ENCODE results near the gene MRPL44. TPM values are rescaled to one million over a fixed set of nuclear protein-coding genes. Genes with fewer than 3 reads are reported as not detected.
"Not testable (repeated sequence)": the region's sequence is repeated elsewhere in the genome, so short reads cannot be mapped to it uniquely, and the experiment has no call there.

MRPL44 gene
- total RNA-seq, 1 experiment from 2014 or later: 97.6 TPM

DNA sequence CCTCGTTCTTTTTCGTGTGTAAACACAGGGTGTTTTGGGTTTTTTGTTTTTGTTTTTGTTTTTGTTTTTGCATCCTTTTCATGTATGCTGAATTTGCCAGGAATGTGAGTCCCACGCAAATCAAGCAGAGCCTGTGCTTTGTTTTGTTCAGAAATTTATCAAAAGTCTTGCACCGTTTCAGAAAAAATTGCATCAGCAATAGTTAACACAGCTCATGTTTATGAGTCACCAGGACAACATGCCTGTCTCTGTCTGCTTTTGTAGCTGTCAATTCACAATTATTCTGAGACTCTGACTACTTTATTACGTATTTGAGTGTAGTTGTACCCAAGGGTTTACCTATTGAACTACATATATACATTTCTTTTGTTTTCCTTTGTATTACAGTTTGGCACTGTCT lies 38.3 kb downstream of the MRPL44 start:
- in situ Hi-C loops (cut with HindIII; ENCODE audit: low sequenced_read_pairs): no loop called here

DNA sequence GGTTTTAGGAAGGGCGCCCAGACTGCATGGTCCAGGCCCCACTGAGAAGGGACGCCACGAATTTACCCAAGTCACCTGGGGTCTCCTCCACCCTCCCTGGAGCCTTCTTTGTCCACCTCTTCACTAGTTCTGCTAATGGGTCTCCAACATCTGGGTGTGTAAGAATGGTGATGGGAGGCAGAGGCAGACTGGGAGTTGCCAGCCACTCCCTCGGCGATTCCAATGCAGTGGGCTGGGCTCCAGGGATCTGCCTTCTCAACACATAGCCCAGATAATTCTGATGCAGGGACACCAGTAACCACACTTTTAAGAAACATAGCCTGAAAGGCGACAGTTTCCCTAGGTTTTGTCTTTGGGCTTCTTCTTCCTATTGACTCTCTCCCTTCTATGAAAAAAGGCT lies 39.1 kb downstream of the MRPL44 start:
- no peak for DNase-seq (ENCODE audit: low spot score)
- in situ Hi-C loops (cut with HindIII; ENCODE audit: low sequenced_read_pairs): no loop called here

More for the DNA sequence above, 38.3 kb downstream of the MRPL44 start:
- no peak for DNase-seq (ENCODE audit: low spot score)

DNA sequence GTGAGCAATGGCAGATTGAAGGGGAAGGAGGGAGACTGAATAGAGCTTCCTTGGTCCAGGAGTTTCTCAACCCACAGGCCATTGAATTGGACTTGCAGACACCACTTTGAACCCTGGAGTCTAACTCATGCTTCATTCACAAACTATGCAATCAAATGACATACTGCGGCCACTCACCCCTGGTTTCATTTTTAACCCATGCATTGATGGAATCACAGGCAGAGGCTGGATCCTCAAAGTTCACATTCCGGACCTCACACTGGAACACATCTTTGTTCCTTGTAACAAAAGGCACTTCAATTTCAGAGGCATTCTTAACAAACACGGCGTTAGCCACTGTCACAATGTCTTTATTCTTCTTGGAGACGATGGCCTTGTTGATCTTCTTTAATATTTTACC lies 40.7 kb downstream of the MRPL44 start:
- in situ Hi-C loops (cut with HindIII; ENCODE audit: low sequenced_read_pairs): no loop called here

DNA sequence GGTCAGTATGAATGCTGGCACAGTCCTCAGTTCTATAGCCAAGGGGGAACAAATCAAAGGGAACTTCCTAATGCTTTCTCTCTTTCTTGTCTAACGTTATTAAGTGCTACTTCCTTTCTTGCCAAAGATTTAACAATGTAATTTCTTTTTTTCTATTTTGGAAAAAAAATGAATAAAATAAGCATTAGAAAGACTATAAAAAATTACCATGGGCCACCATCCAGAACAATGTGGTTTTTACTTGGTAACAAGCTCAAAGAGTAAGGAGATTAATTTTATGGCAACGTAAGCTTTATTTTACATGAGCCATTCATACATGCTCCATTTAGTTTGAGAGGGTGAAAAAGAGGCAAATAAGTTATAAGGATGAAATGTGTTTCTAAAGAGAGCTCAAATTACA lies 41.7 kb downstream of the MRPL44 start:
- in situ Hi-C loops (cut with HindIII; ENCODE audit: low sequenced_read_pairs): no loop called here
- DNase-seq (ENCODE audit: low spot score): no peak

More for the DNA sequence above, 40.7 kb downstream of the MRPL44 start:
- no peak for DNase-seq (ENCODE audit: low spot score)

DNA sequence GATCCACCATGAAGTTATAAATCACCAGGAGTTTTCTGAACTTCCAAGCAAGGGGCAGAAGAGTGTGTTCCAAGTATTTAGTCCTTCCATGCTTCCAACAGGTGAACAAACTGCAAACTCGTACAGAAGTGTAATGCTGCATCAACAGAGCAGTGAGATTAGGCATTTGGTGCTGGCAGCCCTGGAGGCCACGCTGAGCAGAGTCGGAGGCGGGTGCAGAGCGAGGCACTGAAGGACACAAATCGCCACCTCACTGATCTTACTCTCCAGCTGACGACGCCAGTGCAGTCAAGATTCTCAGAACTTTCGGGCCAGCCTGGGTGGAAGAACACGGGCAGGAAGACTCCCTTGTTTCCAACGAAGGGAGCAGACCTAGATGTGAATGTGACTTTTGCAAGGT lies 42.6 kb downstream of the MRPL44 start:
- in situ Hi-C loops (cut with HindIII; ENCODE audit: low sequenced_read_pairs): no loop called here
- DNase-seq (ENCODE audit: low spot score): no peak

DNA sequence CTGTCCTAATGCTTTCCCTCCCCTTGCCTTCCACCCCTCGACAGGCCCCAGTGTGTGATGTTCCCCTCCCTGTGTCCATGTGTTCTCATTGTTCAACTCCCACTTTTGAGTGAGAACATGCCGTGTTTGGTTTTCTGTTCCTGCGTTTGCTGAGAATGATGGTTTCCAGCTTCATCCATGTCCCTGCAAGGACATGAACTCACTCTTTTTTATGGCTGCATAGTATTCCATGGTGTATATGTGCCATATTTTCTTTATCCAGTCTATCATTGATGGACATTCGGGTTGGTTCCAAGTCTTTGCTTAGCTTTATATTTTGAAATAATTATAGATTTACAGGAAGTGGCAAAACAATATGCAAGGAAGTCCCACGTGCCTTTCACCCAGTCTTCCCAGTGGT lies 43.4 kb downstream of the MRPL44 start:
- DNase-seq (ENCODE audit: low spot score); in situ Hi-C loops (cut with HindIII; ENCODE audit: low sequenced_read_pairs): not testable (repeated sequence)

DNA sequence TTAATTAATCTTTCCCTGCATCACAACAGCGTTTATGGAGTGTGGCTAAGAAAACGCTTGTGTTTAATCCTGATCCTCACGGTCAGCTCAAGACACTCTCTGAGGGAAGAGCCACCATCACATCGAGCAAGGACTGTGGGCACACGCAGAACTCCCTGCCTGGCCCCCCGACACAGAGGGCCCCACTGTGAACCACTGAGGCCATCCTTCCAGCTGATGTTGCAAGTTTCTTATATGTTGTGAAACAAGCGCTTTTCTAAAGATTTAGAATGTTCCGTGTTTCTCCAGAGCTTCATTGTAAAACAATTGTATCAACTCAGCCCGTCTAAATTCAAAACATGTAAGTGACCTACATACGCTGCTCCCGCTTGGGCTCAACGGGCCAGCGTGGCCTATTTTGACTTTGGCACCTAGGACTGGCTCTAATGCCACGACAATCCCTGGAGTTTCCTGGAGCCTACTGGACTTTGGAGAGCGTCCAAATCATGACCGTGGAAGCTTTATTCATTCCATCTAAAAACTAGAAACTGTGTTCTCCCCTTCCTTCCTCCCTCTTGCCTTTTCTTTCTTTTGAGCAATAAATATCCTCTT lies 46.9 kb downstream of the MRPL44 start:
- in situ Hi-C loops (cut with HindIII; ENCODE audit: low sequenced_read_pairs): no loop called here
- DNase-seq (ENCODE audit: low spot score): peak; percentile 82

DNA sequence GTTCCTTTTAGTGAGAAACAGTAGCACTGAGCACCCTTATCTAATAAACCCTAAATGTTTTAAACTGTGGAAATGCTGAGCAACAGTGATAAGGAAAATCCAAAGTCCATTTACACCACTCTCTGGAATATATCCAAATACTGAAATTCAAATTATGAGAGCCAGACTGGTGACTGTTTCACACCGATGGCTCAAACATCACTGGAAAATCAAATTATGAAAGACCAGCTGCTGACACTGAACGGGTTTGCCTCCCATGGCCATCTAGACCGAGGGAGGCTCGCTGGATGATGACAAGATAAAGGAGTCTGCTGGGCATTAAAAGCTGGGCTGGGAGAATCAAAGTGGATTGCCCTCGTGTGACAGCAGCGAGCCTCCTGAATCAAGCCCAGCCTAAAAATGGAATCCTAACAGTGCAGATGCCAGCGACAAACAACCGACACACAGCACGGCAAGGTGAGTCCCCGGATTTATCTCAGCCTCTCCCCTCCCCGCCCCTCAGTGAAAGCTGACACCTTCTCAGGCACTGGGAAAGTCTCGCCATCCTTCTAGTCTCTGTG lies 51.5 kb downstream of the MRPL44 start:
- in situ Hi-C loops (cut with HindIII; ENCODE audit: low sequenced_read_pairs): no loop called here
- no peak for DNase-seq (ENCODE audit: low spot score)

DNA sequence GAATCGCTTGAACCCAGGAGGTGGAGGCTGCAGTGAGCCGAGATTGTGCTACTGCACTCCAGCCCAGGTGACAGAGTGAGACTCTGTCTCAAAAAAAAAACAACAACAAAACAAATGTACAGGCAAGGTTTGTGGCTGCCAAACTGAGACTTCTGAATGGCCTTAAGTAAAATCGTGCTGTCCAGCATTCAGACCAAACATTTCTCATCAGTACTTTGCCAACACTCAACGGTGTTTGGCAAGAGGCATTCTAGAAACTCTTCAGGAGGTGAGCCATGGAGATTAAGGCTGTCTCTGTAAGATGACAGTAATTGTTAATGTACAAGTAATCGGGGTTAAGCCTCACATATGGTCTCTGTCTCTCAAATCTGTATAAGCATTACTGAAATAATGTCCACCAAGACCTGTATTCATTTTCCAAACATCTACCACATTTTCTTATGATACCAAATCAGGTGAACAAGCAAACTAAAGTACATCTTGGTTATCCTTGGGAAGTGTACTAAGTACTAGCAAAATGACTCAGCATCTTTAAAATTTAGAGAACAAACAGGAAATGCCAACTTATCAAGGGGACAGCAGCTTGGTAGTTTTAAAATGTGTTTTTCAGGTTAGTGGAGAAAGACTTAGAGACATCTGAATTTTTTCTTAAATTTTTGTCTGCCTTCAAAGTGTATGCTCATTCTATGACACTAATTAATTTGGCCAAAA lies 52.5 kb downstream of the MRPL44 start:
- no peak for DNase-seq (ENCODE audit: low spot score)
- in situ Hi-C loops (cut with HindIII; ENCODE audit: low sequenced_read_pairs): no loop called here

DNA sequence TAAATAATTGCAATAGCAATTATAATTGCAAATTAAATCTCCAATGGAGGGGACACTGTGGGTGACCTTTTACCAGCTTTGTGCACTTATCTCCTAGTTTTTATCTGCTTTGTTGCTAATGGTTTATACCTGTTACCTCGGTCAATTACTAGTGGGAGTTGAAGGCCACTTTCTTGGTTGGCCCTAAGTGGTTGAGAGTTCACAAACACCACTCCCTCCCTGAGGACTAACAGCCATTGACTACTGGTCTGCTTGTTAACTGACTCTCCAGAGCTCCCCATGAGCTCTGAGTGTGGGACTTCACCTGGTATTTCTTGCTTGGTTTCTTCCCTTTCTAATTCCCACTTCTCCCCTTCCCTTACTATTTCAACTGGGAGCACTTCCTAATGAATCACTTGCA lies 54.6 kb downstream of the MRPL44 start:
- in situ Hi-C loops (cut with HindIII; ENCODE audit: low sequenced_read_pairs): no loop called here

DNA sequence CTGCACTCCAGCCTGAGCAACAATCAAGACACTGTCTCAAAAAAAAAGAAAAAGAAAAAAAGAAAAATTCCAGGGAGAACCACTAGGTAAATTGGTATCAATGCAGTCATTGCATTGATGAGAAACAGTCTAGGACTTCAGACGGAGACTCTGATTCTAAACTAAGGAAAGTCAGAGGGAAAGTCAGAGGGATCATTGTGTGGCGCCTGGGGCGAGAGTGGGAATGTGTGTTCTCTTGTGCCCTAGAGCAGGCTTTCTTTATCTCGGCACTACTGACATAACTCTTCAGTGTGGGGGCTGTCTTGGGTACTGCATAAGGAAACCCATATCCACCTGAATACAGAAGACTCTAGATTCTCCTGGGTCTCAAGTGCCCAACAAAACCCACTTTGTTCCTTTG lies 57.1 kb downstream of the MRPL44 start:
- DNase-seq (ENCODE audit: low spot score): no peak
- in situ Hi-C loops (cut with HindIII; ENCODE audit: low sequenced_read_pairs): no loop called here

More for the DNA sequence above, 54.6 kb downstream of the MRPL44 start:
- no peak for DNase-seq (ENCODE audit: low spot score)

DNA sequence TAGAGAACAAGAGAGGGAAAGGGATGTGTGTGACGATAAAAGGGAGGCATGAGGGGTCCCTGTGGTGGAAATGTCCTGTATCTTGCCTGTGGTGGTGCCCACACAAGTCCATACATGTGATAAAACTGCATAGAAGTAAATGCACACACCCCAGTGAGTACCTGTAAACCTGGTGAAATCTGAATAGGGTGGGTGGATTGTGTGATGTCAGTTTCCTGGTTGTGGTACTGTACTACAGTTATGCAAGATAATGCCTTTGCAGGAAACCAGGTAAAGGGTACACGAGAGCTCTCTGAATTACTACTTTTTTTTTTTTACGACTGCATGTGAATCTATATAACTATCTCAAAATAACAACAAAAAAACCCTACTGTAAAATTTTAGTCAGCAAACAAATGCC lies 59.7 kb downstream of the MRPL44 start:
- in situ Hi-C loops (cut with HindIII; ENCODE audit: low sequenced_read_pairs): no loop called here
- no peak for DNase-seq (ENCODE audit: low spot score)

Other genes starting within 250 kb of the MRPL44 start
- 7.9 and 20.7 TPM in 2 replicates for gene AP1S3, start 119.9 kb upstream of the MRPL44 start, total RNA-seq (2014; rRNA removed; shearing (Covaris generic))
- gene WDFY1, start 12.1 kb upstream of the MRPL44 start, total RNA-seq (2014; rRNA removed; shearing (Covaris generic)): 84.2 and 108 TPM in 2 replicates
- gene SERPINE2, start 81.8 kb downstream of the MRPL44 start, total RNA-seq (2014; rRNA removed; shearing (Covaris generic)): 0.06 and 0.20 TPM in 2 replicates